AG10803 (cell line): ENCODE results near the gene LMCD1.
A peak's percentile ranks its signal among the peaks of the same experiment; 100 is the strongest.

Experiments
- DNase-seq: peaks from one replicate; pipeline ENCODE4 v3.0.0; 2010; ENCODE audit warnings: low read depth
- H3K4me3 ChIP-seq: 2 replicates; pipeline ENCODE4 v1.5.1; 2011; ENCODE audit warnings: mild to moderate bottlenecking, low read length, control low read depth
- TF ChIP-seq, protein P1 (sequence below): conservative IDR thresholded peaks from 2 replicates; pipeline ENCODE4 v1.5.1; 2011; ENCODE audit warnings: mild to moderate bottlenecking, low read length, control low read depth, inconsistent platforms

The LMCD1 gene

DNA sequence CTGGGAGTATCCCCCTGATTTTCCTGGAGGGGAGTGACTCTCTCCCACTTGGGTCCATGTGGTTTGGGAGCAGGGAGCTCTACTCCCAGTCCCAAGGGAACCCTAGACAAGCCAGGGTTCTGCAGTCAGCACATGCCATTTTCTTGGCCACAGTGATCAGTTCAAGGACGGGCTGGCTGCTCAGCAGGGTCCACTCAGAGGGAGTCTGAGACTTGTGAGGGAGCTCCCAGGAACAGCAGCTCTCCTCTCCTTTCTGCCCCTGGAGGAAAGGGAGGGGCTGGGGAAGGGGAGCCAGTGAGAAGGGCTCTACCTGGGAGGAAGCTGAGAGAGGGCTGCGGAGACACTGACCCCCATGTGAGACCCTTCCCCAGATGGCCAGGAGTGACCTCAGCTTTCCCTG lies 29.1 kb upstream of the LMCD1 start:
- TF ChIP-seq, protein P1, sequence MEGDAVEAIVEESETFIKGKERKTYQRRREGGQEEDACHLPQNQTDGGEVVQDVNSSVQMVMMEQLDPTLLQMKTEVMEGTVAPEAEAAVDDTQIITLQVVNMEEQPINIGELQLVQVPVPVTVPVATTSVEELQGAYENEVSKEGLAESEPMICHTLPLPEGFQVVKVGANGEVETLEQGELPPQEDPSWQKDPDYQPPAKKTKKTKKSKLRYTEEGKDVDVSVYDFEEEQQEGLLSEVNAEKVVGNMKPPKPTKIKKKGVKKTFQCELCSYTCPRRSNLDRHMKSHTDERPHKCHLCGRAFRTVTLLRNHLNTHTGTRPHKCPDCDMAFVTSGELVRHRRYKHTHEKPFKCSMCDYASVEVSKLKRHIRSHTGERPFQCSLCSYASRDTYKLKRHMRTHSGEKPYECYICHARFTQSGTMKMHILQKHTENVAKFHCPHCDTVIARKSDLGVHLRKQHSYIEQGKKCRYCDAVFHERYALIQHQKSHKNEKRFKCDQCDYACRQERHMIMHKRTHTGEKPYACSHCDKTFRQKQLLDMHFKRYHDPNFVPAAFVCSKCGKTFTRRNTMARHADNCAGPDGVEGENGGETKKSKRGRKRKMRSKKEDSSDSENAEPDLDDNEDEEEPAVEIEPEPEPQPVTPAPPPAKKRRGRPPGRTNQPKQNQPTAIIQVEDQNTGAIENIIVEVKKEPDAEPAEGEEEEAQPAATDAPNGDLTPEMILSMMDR = no peak
- H3K4me3 ChIP-seq = no peak overlapping the region
- DNase-seq = no peak

DNA sequence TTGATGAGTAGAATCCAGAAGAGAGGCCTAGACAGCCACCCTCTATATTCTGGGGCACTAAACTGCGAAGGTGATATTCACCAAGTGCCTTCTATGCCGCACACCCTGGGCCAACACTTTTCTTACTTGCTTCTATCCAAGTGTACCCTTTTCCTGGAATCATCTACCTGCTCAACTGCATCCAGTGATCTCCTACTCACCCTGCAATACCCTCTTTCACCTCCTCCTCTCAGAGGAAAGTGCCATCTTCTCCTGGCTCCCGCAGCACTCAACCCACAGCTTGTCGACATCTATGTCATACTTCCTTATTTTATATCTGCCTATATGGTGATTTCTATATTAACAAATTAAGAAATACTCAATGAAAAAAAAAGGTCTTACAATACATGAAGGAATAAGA lies 28.6 kb upstream of the LMCD1 start:
- no peak overlapping the region for H3K4me3 ChIP-seq
- no peak for DNase-seq
- TF ChIP-seq, protein P1 = no peak

DNA sequence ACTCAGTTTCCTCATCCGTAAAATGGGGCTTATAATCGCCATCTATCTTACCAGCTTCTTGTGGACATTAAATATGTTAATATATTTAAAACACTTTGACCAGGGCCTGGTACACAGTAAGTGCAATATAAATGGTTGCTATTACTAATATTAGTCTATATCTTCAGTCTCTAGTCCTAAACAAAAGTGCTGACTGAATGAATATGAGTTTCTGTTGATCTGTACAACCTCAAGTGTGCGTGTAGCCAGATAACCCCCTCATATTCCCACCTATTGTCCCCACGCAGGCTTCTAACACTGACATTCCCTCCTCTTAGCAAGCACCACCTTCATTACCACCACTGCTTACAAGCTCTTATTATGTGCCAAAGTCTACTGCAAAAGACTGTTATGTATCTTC lies 27.6 kb upstream of the LMCD1 start:
- TF ChIP-seq, protein P1 = no peak
- no peak overlapping the region for H3K4me3 ChIP-seq
- DNase-seq = no peak

DNA sequence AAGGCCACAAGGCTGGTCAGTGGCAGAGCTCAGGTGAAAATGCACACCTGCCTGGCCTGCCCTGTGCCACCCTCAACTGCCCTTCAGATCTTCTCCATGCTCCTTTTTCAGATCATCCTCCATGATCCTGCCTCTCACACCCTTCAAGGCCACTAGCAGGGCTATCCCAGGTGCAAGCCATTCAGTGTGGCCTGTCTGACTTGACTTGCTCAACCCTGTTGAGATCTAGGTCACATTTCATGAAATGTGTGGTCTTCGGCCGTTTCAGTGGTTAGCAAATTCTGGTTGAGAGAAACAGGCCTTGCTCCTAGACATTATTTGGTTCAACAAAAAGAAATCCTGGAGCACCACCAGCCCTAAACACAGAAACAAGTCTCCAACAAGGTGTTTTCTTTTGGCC lies 26.6 kb upstream of the LMCD1 start:
- H3K4me3 ChIP-seq = no peak overlapping the region
- TF ChIP-seq, protein P1 = no peak
- DNase-seq = no peak

DNA sequence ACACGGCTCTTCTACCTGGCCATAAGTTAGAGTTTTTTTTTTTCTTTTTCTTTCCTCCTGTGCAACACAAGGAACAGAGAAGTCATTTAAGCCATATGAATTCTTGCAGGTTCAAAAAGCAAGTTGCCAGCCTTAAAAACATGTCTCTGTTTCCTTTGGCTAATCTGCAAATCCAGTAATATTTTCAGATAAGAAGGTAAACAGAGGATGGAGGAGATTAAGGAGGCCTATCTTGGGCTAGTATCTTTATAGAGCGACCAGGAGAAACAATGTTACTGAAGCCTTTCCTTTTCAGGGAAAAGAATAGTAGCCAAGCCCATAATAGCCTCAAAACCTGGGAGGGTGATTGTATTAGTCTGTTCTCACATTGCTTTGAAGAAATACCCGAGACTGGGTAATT lies 20.9 kb upstream of the LMCD1 start:
- no peak for DNase-seq
- H3K4me3 ChIP-seq = no peak overlapping the region
- TF ChIP-seq, protein P1 = no peak

DNA sequence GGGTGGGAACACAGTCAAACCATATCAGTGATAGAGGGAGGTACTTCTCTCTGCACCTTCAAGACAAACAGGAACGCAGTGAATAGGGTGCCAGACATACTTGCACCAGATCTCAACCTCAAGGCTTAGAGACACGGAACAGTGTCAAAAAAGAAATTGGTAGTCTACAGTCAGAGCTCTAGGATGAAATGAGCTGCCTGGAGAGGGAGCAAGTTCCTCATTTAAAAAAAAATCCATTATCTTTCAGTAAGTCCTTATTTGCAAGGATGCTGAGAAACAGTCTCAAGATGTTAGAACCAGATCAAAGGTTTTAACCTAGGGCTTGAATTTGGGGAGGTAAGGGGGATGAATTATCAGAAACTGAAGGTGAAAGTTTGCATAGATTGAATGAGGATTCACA lies 20.2 kb upstream of the LMCD1 start:
- no peak overlapping the region for H3K4me3 ChIP-seq
- TF ChIP-seq, protein P1 = peak; percentile 21
- DNase-seq = peak; percentile 31

DNA sequence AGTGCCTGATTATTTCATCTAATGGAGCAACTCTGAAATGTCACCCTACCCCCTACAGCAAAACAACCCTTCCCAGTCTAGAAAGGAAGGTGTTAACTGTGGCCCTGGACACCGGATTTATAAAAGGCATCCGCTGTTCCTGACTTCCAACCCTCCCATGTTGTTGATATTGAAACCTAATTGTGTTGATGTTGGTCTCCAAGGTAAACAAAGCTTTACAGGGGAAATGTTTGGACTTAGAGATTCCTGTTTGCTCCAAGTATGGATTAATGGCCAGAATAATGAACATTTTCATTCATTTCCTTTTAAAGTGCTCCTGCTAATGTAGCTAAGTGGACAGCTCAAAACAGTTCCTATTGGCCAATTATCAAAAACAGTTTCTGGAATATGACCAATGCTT lies 19.4 kb upstream of the LMCD1 start:
- peak; percentile 39 for DNase-seq
- H3K4me3 ChIP-seq = no peak overlapping the region
- TF ChIP-seq, protein P1 = no peak
